GM21515 (cell line): ENCODE data around the gene TLR3.
"Not testable (repeated sequence)": the region's sequence is repeated elsewhere in the genome, so short reads cannot be mapped to it uniquely, and the experiment has no call there.

ENCODE experiments used
- ATAC-seq: cut with Tn5 transposase; IDR thresholded peaks from one replicate; pipeline ENCODE4 v1.9.1; 2021; ENCODE audit not compliant: unreplicated experiment

Gene TLR3

DNA sequence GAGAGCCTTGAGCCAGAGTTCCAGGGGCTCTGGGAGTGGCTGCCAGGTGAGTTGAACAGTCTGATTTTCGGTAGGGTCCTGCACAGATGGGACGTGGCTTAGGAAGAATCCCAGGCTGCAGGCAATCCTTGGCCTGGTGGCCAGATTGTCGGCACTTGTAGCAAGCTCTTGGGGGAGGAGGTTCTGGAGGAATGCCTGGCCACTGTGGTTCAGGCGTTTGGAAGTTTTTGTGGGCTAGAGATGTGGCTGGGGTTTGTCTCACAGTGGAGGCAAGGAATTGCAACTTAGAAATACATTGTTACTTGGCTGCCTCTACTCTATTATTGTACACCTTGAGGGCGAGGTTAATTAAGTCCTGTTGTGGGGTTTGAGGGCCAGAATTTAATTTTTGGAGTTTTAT, 21.5 kb upstream of the TLR3 start:
- ATAC-seq: not testable (repeated sequence)

DNA sequence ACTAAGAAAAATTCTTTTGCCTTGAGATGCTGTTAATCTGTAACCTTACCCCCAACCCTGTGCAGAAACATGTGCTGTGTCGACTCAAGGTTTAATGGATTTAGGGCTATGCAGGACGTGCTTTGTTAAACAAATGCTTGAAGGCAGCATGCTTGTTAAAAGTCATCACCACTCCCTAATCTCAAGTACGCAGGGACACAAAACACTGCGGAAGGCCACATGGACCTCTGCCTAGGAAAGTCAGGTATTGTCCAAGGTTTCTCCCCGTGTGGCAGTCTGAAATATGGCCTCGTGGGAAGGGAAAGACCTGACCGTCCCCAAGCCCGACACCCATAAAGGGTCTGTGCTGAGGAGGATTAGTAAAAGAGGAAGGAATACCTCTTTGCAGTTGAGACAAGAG, 18.8 kb upstream of the TLR3 start:
- not testable (repeated sequence) for ATAC-seq

DNA sequence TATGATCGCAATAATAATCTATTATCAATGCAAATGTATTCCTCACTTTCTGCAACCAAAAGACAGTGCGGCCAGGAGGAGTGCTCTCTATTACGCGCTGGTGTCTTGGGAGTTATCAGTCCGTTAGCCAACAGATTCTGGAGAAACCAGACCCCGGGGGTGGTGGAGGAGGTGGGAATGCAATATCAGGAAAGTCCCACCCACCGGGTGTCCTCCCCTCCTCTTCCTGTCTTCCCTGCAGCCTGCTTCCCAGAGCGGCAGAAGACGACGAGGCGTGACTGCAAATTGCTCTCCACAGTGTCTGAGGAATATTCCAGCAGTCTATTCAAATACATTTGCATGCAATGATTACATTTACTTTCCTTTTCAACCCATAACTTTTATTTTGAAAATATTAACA, 17.9 kb upstream of the TLR3 start:
- no peak for ATAC-seq

DNA sequence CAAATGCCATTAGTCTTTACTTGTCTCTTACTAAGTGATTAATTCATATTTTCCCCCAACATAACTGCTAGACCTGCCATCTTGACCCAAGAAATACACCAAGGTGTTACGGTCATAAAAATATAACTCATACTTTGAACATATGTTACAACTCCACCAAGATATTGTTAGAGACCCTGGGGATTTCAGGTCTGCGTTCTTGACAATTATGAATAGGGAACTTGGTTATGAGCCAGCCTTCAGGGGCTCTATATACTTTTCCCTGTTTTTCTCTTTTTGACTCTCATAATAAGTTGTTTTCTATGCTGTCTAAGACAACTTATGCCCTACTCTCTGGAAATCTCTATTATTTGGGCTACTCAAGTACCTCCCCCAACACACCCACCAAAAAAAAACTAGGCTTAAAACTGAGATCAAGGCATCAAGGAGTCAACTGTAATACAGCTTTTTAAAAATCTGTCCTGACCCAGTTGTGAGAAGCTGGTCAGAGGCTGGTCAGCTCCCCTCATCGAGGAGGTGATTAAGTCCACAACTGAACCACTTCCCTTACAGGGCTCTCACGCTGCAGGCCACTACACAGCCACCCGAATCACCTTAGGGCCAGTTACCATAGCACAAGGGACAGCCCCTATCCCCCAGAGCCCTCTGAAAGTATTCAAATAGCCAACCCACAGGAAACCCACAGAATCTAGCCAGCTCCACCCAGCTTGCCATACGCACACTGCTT, 10.5 kb upstream of the TLR3 start:
- peak; percentile 100 for ATAC-seq

DNA sequence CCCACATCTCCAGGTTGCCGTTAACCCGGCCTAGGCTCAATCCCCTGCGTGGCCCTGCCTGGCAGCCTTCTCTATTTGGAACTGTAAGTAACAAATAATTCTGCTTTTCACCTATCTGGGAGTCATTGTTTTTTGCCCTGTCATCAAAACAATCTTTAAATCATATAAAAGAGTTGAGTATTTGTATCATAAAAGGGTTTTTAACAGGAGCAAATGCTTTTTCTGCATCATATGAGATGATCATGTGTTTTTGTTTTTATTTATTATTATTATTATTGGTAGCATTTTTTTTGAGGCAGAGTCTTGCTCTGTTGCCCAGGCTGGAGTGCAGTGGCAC, 10.0 kb upstream of the TLR3 start:
- ATAC-seq: no peak

DNA sequence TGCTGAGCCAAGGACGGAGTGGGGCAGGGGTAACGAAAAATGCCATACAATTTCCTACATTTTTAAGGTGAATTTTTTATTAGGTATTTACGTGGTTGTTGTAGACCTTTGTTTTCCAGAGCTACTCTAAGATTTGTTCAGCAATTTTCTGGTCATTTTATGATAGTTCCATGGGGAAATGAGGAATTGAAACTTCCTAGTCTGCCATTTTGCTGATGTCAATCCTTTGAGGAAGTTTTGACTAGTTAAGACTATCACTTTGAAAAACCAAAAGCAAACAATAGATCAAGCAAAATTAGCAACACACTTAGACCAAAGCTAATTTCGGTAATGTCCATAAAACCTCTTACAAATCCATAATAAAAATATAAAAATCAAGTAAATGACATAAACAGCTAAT, 7.0 kb upstream of the TLR3 start:
- no peak for ATAC-seq

DNA sequence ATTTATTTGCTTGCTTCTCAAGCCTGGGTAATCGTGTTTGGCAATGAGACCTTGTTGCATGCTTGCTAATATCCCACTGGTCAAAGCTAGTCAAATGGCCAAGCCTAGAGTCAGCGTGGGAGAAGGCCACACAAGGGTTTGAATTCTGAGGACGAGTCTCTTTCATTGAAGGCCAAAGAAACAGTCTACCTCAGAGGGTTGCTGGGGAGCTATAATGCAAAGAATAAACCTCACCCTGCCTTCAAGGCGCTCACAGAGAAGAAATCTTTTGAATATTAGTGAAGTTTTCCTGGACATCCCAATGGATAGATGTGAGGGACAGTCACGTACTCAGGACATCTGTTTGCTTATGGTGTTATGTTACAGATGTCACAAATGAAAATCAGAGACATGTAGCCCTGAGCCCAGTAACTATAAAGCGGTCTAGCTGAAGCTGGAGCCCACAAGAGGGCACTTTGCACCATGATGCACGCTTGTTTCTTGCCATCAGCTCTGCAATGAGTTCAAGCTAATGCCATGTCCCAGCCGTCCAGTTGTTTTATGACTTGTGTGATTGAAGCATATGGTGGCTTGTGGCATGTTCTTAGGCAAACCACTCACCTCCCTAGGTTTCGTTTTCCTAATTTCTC, 1.1 kb upstream of the TLR3 start:
- peak; percentile 47 for ATAC-seq

DNA sequence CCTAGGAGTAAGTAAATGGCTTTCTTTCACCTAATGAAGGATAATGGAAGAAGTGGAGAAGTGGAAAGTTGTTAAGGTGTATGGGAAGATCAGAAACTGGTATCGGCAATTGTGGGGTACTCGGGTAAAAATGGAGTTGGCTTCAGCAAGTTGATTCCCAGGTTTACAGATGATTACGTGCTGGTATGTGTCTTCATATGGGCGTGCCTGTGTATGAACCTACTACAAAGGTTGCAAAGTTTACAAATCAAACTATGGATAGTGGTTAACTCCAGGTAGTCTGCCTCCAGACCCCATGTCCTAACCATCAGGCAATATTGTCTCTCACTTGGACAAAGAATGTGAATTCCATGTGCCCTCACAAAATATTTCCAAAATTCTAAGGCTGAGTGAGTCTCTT, 773 bp downstream of the TLR3 start:
- ATAC-seq: no peak

DNA sequence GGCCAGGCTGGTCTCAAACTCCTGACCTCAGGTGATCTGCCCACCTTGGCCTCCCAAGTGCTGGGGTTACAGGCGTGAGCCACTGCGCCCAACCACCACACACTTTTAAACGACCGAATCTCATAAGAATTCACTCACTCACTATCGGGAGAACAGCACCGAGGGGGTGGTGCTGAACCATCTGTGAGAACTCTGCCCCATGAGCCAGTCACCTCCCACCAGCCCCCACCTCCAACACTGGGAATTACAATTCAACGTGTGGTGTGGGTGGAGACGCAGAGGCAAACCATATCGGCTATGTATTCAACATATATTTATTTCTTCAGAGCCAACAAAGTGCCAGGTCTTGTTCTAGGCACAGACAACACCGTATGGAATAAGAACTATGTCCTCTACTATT, 3.6 kb downstream of the TLR3 start:
- ATAC-seq: no peak

DNA sequence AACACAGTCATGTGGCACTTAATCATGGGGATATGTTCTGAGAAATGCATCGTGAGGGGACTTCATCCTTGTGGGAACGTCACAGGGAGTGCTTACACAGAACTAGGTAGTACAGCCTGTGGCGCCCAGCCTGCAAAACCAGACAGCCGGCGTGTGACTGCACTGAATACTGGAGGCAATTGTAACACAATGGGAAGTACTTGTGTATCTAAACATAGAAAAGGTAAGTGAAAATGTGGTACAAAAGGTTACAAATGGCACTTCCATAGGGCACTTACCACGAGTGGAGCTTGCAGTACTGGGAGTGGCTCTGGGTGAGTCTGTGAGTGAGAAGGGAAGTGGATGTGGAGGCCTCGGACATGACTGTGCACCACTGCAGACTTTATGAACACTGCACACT, 5.2 kb downstream of the TLR3 start:
- ATAC-seq: no peak

DNA sequence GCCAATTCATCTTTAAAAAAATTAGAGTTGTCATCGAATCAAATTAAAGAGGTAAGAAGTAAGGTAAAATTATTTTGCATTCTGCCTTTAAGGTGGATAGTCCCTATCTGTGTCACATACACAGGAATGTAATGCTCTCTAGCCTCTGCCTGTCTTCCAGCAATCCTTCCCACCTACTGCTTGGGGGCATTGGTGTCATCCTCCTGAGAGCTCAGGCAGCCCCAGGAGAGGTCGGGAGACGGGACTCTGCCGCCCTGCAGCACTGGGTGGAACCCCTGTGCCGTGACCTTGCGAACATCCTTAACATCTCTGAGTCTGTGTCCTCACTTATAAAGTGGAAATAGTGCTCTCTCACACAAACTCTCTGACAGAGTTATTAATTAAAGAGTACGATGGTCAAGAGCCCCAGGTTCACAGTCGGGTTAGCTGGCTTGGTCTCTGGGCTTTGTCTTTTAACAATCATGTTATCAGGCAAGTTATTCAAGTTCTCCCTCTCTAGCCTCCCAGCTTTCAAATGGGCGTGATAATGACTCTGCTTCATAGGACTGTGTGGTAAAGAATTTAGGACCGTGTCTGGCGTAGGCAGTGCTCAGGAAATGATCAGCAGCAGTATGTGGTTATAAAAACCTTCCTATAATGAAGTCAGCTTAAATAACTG, 10.2 kb downstream of the TLR3 start:
- no peak for ATAC-seq

DNA sequence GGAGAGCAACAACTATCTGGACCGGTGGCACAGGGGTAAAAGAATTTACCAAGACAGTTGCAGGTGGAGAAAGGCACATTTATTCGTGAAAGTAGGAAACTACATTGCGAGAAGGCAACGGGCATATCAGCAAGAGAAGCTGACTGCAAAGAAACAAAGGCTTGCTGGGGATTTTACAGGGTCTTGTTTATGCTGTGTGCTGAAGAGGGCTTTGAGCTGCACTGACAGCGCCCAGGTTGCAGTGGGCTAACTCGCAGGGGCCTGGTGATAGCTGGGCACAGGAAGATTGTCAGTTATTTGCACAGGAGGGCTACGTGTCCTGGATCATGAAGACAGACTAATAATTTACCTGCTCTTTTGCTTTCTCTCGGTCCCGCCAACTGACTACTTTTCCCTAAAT, 10.7 kb downstream of the TLR3 start:
- ATAC-seq: no peak

DNA sequence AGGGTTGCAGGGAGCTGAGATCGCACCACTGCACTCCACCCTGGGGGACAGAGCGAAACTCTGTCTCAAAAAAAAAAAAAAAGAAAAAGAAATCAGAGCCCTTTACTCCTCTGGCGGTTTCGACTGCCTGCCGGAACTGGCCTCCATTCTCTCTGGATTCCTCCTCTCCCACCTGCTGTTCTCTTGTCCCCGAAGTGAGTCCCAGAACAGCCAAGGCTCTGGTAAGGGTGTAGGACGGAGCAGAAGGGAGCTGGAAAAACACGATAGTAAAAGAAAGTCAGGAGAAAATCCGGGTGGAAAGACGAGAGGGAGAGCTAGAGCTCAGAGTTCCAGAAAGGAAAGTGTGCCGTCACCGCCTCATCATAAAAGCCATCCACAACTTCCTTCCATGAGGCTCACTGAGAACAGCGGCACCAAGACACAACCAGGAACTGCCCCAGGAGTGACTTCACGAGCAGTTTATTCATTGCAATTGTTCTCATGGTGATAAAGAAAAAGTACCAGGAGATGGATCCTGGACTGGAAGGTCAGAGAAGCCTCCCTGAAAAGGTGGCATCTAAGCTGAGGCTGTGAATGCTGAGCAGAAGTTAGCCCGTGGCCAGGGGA, 12.3 kb downstream of the TLR3 start:
- ATAC-seq: no peak

DNA sequence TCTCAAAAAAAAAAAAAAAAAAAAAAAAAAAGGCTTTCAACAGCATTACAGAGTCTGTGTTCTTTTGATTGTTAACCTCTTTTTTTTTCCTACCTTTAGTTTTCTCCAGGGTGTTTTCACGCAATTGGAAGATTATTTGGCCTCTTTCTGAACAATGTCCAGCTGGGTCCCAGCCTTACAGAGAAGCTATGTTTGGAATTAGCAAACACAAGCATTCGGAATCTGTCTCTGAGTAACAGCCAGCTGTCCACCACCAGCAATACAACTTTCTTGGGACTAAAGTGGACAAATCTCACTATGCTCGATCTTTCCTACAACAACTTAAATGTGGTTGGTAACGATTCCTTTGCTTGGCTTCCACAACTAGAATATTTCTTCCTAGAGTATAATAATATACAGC, 13.3 kb downstream of the TLR3 start:
- no peak for ATAC-seq

DNA sequence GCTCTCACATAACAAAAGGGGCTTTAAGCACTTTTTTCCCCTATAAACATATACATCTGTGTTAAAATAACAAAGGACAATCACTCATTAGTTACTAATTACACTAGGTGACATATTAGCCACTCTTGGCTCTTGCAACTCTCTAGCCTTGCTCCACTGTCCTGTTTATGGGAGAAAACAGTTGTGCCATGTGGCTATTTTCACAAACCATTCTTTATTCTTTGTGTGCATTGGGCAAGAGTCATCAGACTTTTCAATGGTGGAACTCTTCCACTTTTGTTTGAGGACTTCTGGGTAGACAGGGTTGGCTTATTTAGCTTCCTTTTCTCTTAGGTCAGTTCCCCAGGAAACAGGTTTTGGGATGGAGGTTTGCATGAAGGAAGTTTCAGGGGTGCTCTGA, 19.6 kb downstream of the TLR3 start:
- no peak for ATAC-seq

DNA sequence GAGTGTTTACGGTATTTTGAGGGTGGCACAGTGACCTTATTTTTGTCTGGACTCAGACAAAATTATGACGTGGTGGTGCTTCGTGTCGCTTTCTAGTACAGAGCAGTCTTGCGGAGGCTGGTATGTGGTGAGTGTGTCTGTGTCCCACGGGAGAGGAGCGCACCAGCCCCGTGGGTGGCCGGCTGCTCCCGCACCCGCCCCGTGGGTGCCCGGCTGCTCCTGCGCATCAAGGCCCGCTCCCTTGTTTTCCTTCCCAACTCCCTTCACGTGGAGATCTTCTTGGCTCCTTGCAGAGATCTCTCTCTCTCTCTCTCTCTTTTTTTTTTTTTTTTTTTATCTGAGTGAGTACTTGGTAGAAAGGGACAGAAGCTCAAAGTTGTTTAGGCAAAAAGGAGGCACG, 23.3 kb downstream of the TLR3 start:
- ATAC-seq: no peak

DNA sequence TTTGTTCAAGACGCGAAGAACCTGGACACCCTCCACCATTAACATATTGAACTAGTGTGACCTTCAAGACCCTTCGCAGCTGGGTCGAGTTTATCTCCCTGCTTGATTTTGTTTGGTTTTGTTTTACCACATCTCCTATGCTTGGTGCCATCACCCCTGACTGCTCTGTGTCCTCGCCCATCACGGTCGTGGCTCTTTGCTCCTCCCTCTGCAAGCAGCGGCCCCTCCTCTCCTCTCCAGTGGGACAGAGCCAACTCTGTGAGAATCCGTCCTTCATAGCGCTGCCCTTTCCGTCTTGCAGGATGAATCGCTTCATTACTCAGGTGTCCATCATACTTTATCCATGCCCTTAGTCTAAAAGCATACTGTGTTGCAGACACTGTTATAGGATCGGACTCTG, 26.4 kb downstream of the TLR3 start:
- ATAC-seq: no peak

DNA sequence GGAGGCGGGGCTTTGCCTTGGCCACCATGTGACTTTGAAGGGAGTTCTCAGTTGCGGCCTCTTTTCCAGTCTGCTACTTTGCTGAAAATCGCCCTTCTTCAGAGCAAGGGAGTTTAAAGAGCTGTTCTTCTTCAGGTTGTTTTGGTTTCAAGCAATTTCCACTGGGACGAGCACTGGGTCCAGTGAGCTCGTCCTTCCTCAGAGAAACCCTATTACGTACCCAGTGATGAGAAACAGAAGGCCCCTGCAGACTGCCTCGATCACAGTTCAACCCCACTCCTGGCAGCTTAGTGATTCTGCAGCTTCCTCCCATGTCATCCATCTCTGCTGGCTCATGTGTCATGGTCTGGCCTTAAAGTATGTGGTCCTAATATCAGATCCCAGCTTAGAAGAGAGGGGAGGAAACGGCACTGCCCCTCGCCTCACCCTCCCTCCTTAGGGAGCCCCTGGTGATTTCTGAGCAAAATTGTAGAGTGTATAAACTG, 27.8 kb downstream of the TLR3 start:
- no peak for ATAC-seq

DNA sequence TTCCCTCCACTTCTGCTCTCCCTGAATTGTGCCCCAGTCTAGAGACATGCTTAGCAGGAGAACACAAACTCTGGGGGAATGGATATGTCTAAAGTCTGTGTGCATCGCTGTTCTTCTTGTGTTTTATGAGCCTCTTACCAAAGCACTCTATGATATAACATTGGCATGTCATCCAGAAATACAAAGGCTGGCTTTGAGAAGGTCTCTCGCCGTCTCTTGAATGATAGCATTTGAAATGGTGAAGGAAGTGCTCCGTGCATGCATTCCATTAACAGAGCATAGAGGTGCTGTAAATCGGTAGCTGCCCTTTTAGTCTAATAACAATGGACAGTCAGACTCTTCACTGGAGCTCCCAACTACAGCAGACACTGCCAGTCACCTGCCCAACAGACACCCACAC, 28.4 kb downstream of the TLR3 start:
- ATAC-seq: no peak

DNA sequence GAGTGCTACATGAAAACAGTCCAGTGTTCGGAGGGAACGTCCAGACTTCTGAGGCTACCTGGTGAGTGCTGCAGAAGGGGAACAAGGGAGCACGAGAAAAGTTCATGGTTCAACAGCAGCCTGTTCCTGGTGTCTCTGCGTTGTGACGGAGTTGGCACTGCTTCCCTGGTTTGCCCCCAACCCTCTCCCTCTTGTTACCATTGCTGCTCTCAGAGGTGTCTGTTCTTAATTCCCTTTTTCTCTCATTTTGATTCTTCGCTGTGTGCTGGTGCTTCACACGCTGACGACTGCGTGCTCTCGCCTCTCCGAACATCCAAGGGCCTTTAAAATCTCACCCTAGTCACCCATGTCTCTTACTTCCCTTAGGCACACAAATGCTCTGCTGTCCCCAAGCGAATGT, 34.0 kb downstream of the TLR3 start:
- ATAC-seq: no peak

DNA sequence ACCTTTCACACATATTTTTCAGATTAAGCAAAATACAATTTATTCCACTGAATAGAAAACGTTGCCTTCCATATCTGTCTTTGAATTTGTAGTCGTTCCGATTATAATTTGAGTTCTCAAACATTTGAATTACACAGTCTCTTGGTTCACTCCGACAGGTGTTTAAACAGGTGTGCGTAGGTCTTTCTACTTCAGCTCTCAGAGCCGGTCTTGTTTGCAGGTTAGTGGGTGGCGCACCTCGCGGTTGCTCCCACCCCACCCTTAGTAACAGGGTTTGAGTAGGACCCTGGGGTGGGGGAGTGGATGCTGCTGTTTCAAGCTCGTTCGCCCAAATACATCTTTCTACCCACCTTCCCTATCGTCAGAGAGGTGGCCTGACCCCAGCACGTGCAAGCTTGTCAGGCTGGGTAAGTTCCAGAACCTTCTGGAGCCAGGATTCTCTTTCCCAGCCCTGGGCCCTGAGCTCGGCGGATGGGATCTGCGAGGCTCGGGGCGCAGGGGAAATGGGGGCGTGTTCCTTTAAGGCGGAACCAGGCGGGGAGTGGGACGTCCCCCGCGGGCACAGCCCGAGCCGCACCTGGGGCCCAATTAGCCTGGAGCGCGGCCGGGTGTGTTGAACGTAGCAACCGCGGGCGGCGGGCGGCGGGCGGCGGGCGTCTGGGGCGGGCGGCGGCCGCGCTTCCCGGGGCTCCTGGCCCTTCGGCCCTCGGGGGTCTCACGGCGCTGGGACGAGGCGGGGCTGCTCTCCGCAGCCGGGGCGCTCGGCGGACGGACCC, 35.3 kb downstream of the TLR3 start, which contains the start of gene FAM149A:
FAM149A (plus strand) TSS at position 591 of the 776 bp plus-strand sequence.
- ATAC-seq: peak; percentile 71
